IMR-90 (cell line): ENCODE data around the gene GPATCH2. TPM values are rescaled to one million over a fixed set of nuclear protein-coding genes. Genes with fewer than 3 reads are reported as not detected.

Experiments used
- ATAC-seq: fragments of 200-7000 bp; cut with Tn5 transposase; 2 replicates; pipeline ENCODE4 v1.9.1; 2020; ENCODE audit warnings: low read depth, mild to moderate bottlenecking, moderate library complexity
- BruUV-seq: library from RNA; stranded (reverse); fragments of 400-500 nt; replicated peaks from 2 replicates; lab custom pipeline; 2021; lab: Mats Ljungman, UMichigan
- CTCF ChIA-PET: fragments of 300-600 bp; formaldehyde crosslinking; extraction: SDS; loops from one replicate; lab custom pipeline; 2021; ENCODE audit warnings: antibody characterized with exemption; lab: Yijun Ruan, JAX
- POLR2A ChIA-PET: fragments of 300-600 bp; sonication (Branson Sonifier 250); formaldehyde crosslinking; loops from one replicate; lab custom pipeline; 2022; ENCODE audit warnings: antibody characterized with exemption; ENCODE audit not compliant: unreplicated experiment; lab: Charles Lee
- DNase-seq: peaks from one replicate; pipeline ENCODE4 v3.0.0; 2013
- H2AFZ ChIP-seq: replicated peaks from 2 replicates; pipeline ENCODE3; 2013; ENCODE audit warnings: low read length, mild to moderate bottlenecking; ENCODE audit not compliant: poor library complexity
- H2AK5ac ChIP-seq: 2 replicates; pipeline ENCODE4 v1.6.1; 2013; ENCODE audit warnings: low read depth, low read length, inconsistent platforms
- H2AK9ac ChIP-seq: replicated peaks from 2 replicates; pipeline ENCODE3; 2013; ENCODE audit warnings: mild to moderate bottlenecking, low read depth, low read length, moderate library complexity; ENCODE audit not compliant: poor library complexity
- H2BK120ac ChIP-seq: 2 replicates; pipeline ENCODE4 v1.6.1; 2013; ENCODE audit warnings: low read depth, low read length, inconsistent platforms
- H2BK15ac ChIP-seq: 3 replicates; pipeline ENCODE4 v1.6.1; 2013; ENCODE audit warnings: low read depth, low read length, inconsistent platforms
- H2BK20ac ChIP-seq: 2 replicates; pipeline ENCODE4 v1.6.1; 2013; ENCODE audit warnings: low read depth, mild to moderate bottlenecking, inconsistent platforms, low read length, moderate library complexity
- H2BK5ac ChIP-seq: 2 replicates; pipeline ENCODE4 v1.6.1; 2013; ENCODE audit warnings: mild to moderate bottlenecking, low read depth, low read length, inconsistent platforms; ENCODE audit not compliant: poor library complexity, severe bottlenecking
- H3K14ac ChIP-seq: replicated peaks from 2 replicates; pipeline ENCODE4 v1.6.1; 2013; ENCODE audit warnings: low read depth, low read length, inconsistent platforms
- H3K18ac ChIP-seq: 2 replicates; pipeline ENCODE4 v1.6.1; 2013; ENCODE audit warnings: low read depth, low read length, control low read depth
- H3K23ac ChIP-seq: 2 replicates; pipeline ENCODE4 v1.6.1; 2013; ENCODE audit warnings: low read depth, low read length, inconsistent platforms
- H3K27ac ChIP-seq: 2 replicates; pipeline ENCODE4 v1.5.1; 2013; ENCODE audit warnings: mild to moderate bottlenecking, control low read depth, low read length; ENCODE audit not compliant: insufficient read depth
- H3K27me3 ChIP-seq: 2 replicates; pipeline ENCODE4 v1.6.1; 2013; ENCODE audit warnings: low read length; ENCODE audit not compliant: control insufficient read depth, insufficient read depth
- H3K36me3 ChIP-seq: 2 replicates; pipeline ENCODE4 v1.6.1; 2013; ENCODE audit warnings: low read length, mixed read lengths; ENCODE audit not compliant: control insufficient read depth, insufficient read depth
- H3K4ac ChIP-seq: 2 replicates; pipeline ENCODE4 v1.6.1; 2013; ENCODE audit warnings: low read depth, low read length, inconsistent platforms
- H3K4me1 ChIP-seq: 2 replicates; pipeline ENCODE4 v1.6.1; 2013; ENCODE audit warnings: low read length, mixed read lengths; ENCODE audit not compliant: control insufficient read depth, insufficient read depth
- H3K4me2 ChIP-seq: 2 replicates; pipeline ENCODE4 v1.6.1; 2013; ENCODE audit warnings: low read depth, mild to moderate bottlenecking, control low read depth, low read length, moderate library complexity
- H3K4me3 ChIP-seq: 2 replicates; pipeline ENCODE4 v1.5.1; 2013; ENCODE audit warnings: low read depth, mild to moderate bottlenecking, control low read depth, low read length, moderate library complexity; ENCODE audit not compliant: insufficient read depth
- H3K56ac ChIP-seq: 2 replicates; pipeline ENCODE4 v1.6.1; 2013; ENCODE audit warnings: low read length, inconsistent platforms; ENCODE audit not compliant: insufficient read depth; ENCODE audit errors: extremely low read depth
- H3K79me1 ChIP-seq, 2 experiments: 2 replicates each; pipeline ENCODE4 v1.6.1; 2013; ENCODE audit warnings: low read length in 2 of 2, inconsistent platforms in 1 of 2, low read depth in 1 of 2
- H3K9ac ChIP-seq: 2 replicates; pipeline ENCODE4 v1.6.1; 2013; ENCODE audit warnings: low read depth, low read length, control low read depth
- H3K9me1 ChIP-seq: 2 replicates; pipeline ENCODE4 v1.6.1; 2013; ENCODE audit warnings: low read length, inconsistent platforms; ENCODE audit not compliant: insufficient read depth
- H3K9me3 ChIP-seq: 2 replicates; pipeline ENCODE4 v1.6.1; 2013; ENCODE audit warnings: low read length; ENCODE audit not compliant: control insufficient read depth, insufficient read depth
- H4K20me1 ChIP-seq: 2 replicates; pipeline ENCODE4 v1.6.1; 2013; ENCODE audit warnings: low read length, inconsistent platforms; ENCODE audit not compliant: insufficient read depth
- H4K5ac ChIP-seq: 2 replicates; pipeline ENCODE4 v1.6.1; 2013; ENCODE audit warnings: mild to moderate bottlenecking, low read depth, low read length, control low read depth
- H4K8ac ChIP-seq, 2 experiments: 2 replicates each; pipeline ENCODE4 v1.6.1; 2013; ENCODE audit warnings: low read depth in 2 of 2, low read length in 2 of 2, control low read depth in 1 of 2, inconsistent platforms in 1 of 2
- H4K91ac ChIP-seq: 2 replicates; pipeline ENCODE4 v1.6.1; 2013; ENCODE audit warnings: low read depth, low read length, inconsistent platforms; ENCODE audit not compliant: insufficient read depth
- BHLHE40 ChIP-seq: fragments of 150-350 bp; IDR thresholded peaks from 2 replicates; pipeline ENCODE4 v1.6.1; 2016; ENCODE audit warnings: mild to moderate bottlenecking, low read depth, low read length
- CEBPB ChIP-seq: IDR thresholded peaks from 2 replicates; pipeline ENCODE4 v1.6.1; 2012; ENCODE audit warnings: low read depth, low read length, improper control_type of control experiment
- CTCF ChIP-seq: conservative IDR thresholded peaks from 2 replicates; pipeline ENCODE4 v1.5.1; 2012; ENCODE audit warnings: mild to moderate bottlenecking, low read depth, low read length, improper control_type of control experiment
- ELK1 ChIP-seq: fragments of 150-350 bp; IDR thresholded peaks from 2 replicates; pipeline ENCODE4 v1.6.1; 2016; ENCODE audit warnings: low read depth, mild to moderate bottlenecking, low read length, moderate library complexity, borderline replicate concordance
- MAZ ChIP-seq: IDR thresholded peaks from 2 replicates; pipeline ENCODE4 v1.6.1; 2012; ENCODE audit warnings: low read depth, mild to moderate bottlenecking, low read length, improper control_type of control experiment, moderate library complexity, borderline replicate concordance
- NFE2L2 ChIP-seq: fragments of 150-350 bp; IDR thresholded peaks from 2 replicates; pipeline ENCODE4 v1.6.1; 2016; ENCODE audit warnings: low read depth, mild to moderate bottlenecking, low read length
- SMC3 ChIP-seq: fragments of 150-350 bp; IDR thresholded peaks from 2 replicates; pipeline ENCODE4 v1.6.1; 2016; ENCODE audit warnings: low read depth, mild to moderate bottlenecking, antibody characterized with exemption, low read length, moderate library complexity
- WGBS, 2 experiments: methylation state at CpG; one replicate each; pipeline versions ENCODE4 v1.1.5 to v1.1.7; 2013; ENCODE audit warnings: missing lambda C conversion rate in 2 of 2; ENCODE audit not compliant: insufficient read length in 1 of 2; ENCODE audit errors: extremely low coverage in 2 of 2; 5-methylcytosine and 5-hydroxymethylcytosine counted together
- dilution Hi-C: fragments of 300-500 bp; cut with HindIII; formaldehyde crosslinking; loops from one replicate; pipeline ENCODE4 v1.14.3; 2018; ENCODE audit warnings: low sequenced_read_pairs; ENCODE audit not compliant: unreplicated experiment
- in situ Hi-C: fragments of 300-500 bp; cut with MboI; formaldehyde crosslinking; loops from 3 replicates; pipeline ENCODE4 v1.14.3; 2019; ENCODE audit warnings: low sequenced_read_pairs, inconsistent platforms, mixed read lengths
- intact Hi-C: fragments of 100-400 bp; cut with micrococcal nuclease; formaldehyde crosslinking; loops from 2 replicates; pipeline ENCODE4 v1.10.0; 2022
- polyA plus RNA-seq, 3 experiments: library from polyadenylated mRNA; depleted of rRNA; stranded (reverse); fragments of >200 nt; gene quantifications; 2 replicates each; pipeline ENCODE4 v1.2.3, GENCODE V29; 2012; ENCODE audit warnings: low replicate concordance in 1 of 3
- total RNA-seq: library from RNA; depleted of rRNA; stranded (reverse); fragments of >200 nt; gene quantifications from 2 replicates; pipeline ENCODE4 v1.2.3, GENCODE V29; 2012

Gene GPATCH2
- total and polyA plus RNA-seq, 2 of the 4 experiments (the other 2 are of a cell fraction) = 4.7 to 11.8 TPM

GRCh38 chr1:217626321-217626720 is 4.6 kb downstream of the GPATCH2 start:
- Histone ChIP-seq H3K4me1 (no peaks in the 10 kb centered on the region; the same call in 1 of the 2 replicates), H3K18ac (no peak overlapping the region), H2BK15ac (no peak overlapping the region), H3K4me3 (no peak overlapping the region), H4K8ac (no peak overlapping the region), H3K14ac (no peak overlapping the region), H2AK9ac (no peak overlapping the region), H3K56ac (no peak overlapping the region), H2BK5ac (no peak overlapping the region), H2BK120ac (no peak overlapping the region), H3K27me3 (no peaks in the 10 kb centered on the region), H3K23ac (no peak overlapping the region), H3K4me2 (no peak overlapping the region), H3K9ac (no peak overlapping the region), H3K4ac (no peak overlapping the region), H4K5ac (no peak overlapping the region), H3K79me1 (peaks cover 4 to 37% of the 10 kb centered on the region in 2 experiments; a peak in 3 of 4 replicates), H3K9me1 (no peaks in the 10 kb centered on the region), H4K20me1 (peaks cover 3% of the 10 kb centered on the region; the same call in 1 of the 2 replicates), H3K9me3 (no peaks in the 10 kb centered on the region), H2AFZ (no peak overlapping the region), H3K36me3 (no peaks in the 10 kb centered on the region), H4K91ac (no peak overlapping the region), H3K27ac (no peak overlapping the region), H2AK5ac (no peak overlapping the region), H2BK20ac (no peak overlapping the region)
- no peak for TF ChIP-seq NFE2L2
- TF ChIP-seq BHLHE40 = no peak
- TF ChIP-seq SMC3 = no peak
- TF ChIP-seq ELK1 = no peak
- TF ChIP-seq CTCF = no peak
- TF ChIP-seq MAZ = no peak
- TF ChIP-seq CEBPB = no peak
- ChIA-PET POLR2A (no interaction called here), CTCF (no interaction called here)
- ATAC-seq (no peak), DNase-seq (no peak)
- intact Hi-C loops = no loop called here
- WGBS, 2 experiments = no CpG with 5 or more reads among the region's 2 CpGs
- no TSS peak for BruUV-seq
- in situ Hi-C loops = no loop called here
- dilution Hi-C loops = no loop called here
